22Rv1 (cell line): Measurements from ENCODE around the gene SLC48A1.

Experiments
- H3K27ac ChIP-seq: fragments of 450-650 bp; 2 replicates; pipeline ENCODE4 v1.5.1; 2017
- CTCF ChIP-seq: fragments of 450-650 bp; IDR thresholded peaks from 2 replicates; pipeline ENCODE4 v1.5.1; 2017; ENCODE audit warnings: mild to moderate bottlenecking
- ZFX ChIP-seq: fragments of 450-650 bp; IDR thresholded peaks from 2 replicates; pipeline ENCODE4 v1.6.1; 2017; ENCODE audit warnings: antibody characterized with exemption, borderline replicate concordance

SLC48A1 gene

GRCh38 chr12:47745485-47746041, 27.5 kb upstream of the SLC48A1 start:
- TF ChIP-seq ZFX (no peak), CTCF (no peak)

GRCh38 chr12:47746073-47746472, 27.0 kb upstream of the SLC48A1 start:
- TF ChIP-seq ZFX (no peak), CTCF (no peak)
- no peak overlapping the region for H3K27ac ChIP-seq

More at GRCh38 chr12:47745485-47746041, 27.5 kb upstream of the SLC48A1 start:
- no peak overlapping the region for H3K27ac ChIP-seq

DNA sequence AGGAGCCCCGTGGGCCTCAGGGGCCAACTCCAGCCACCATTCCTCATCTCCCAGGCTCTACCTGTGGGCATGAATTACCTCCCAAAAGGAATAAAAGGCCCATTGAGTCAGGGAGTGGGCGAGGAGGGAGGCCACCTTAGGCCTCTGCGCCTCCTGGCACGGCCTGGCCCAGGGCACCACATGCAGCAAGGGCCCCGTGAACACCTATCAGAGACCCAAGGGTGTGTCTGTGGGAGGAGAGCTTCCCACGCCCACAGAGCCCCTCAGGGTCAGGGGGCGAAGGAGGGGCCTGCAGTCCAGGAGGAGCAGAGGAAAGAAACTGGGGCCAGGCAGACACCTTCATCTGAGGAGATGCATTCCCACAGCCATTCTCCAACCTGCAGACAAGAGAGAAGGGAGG, 26.5 kb upstream of the SLC48A1 start:
- no peak for TF ChIP-seq ZFX
- TF ChIP-seq CTCF: no peak
- H3K27ac ChIP-seq: no peak overlapping the region

GRCh38 chr12:47747126-47747525, 25.9 kb upstream of the SLC48A1 start:
- H3K27ac ChIP-seq: no peak overlapping the region
- TF ChIP-seq ZFX: no peak
- TF ChIP-seq CTCF: no peak

- TF ChIP-seq CTCF (no peak), ZFX (no peak)
- no peak overlapping the region for H3K27ac ChIP-seq
These were observed 25.2 kb upstream of the SLC48A1 start for GRCh38 chr12:47747596-47748506.

DNA sequence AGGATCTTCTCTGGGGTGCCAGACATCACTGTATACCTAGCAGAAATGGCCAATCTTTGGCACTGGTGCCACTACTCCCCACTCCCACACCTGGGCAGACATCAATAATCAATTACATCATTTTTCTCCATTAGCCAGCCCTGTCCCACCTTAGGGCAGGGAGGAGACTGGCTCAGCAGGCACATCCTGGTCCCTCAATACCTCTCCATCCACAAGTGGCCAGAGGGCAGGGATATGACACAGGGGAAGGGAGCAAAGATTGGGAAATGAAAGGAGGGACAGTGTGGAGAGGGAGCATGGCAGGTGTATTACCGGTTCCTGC, 24.6 kb upstream of the SLC48A1 start:
- H3K27ac ChIP-seq: no peak overlapping the region
- TF ChIP-seq ZFX: no peak

GRCh38 chr12:47748899-47749298, 24.1 kb upstream of the SLC48A1 start:
- TF ChIP-seq ZFX (no peak), CTCF (no peak)

DNA sequence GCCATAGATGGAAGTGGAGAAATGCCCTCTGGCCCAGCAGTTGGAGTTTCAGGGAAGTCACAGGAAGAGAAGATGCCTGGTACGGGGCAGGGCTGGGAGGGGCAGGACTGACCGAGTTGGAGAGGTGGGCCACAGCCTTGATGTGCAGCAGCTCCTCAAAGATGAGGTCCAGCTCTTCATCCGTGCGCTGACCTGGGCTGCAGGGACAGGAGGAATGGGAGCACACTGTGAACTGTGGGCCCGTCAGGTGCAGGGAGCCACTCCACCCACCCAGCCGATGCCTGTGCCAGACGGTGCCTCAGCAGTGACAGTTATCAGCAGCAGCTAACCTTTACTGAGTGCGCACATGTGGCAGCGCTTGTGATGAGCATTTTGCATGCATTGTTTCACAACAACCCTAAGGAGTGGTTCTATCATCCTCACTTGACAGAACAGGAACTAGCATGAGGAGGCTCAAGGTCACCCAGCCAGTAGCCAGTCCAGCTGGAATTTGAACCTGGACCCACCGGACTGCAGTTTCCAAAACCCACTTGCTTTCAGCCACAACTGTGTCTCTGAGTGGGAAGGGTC, 22.7 kb upstream of the SLC48A1 start:
- H3K27ac ChIP-seq: no peak overlapping the region
- no peak for TF ChIP-seq ZFX
- no peak for TF ChIP-seq CTCF

More at GRCh38 chr12:47748899-47749298, 24.1 kb upstream of the SLC48A1 start:
- no peak overlapping the region for H3K27ac ChIP-seq
